Mesodermal cell (in vitro differentiated cells): ENCODE data around the gene KCTD6.
A peak's percentile ranks its signal among the peaks of the same experiment; 100 is the strongest.

ENCODE experiments used
- H3K27ac ChIP-seq: 2 replicates; pipeline ENCODE4 v1.7.0; 2013; ENCODE audit warnings: mild to moderate bottlenecking, low read depth, low read length, moderate library complexity; ENCODE audit not compliant: severe bottlenecking
- H3K36me3 ChIP-seq: 2 replicates; pipeline ENCODE4 v1.7.1; 2013; ENCODE audit warnings: mild to moderate bottlenecking, low read length, moderate library complexity; ENCODE audit not compliant: control insufficient read depth, insufficient read depth
- H3K4me1 ChIP-seq: one replicate; pipeline ENCODE4 v1.7.1; 2013; ENCODE audit warnings: mild to moderate bottlenecking, low read length; ENCODE audit not compliant: insufficient read depth, control insufficient read depth, poor library complexity, severe bottlenecking
- H3K4me3 ChIP-seq: 2 replicates; pipeline ENCODE4 v1.7.0; 2013; ENCODE audit warnings: low read length, control low read depth, mild to moderate bottlenecking; ENCODE audit not compliant: insufficient read depth, poor library complexity, severe bottlenecking; ENCODE audit errors: extremely low read depth
- H3K9me3 ChIP-seq: 2 replicates; pipeline ENCODE4 v1.7.1; 2013; ENCODE audit warnings: mild to moderate bottlenecking, low read length, moderate library complexity; ENCODE audit not compliant: control insufficient read depth
- WGBS, 2 experiments: methylation state at CpG; one replicate each; pipeline ENCODE4 v1.1.5; 2013; ENCODE audit warnings: missing lambda C conversion rate in 2 of 2; ENCODE audit not compliant: insufficient coverage in 2 of 2; 5-methylcytosine and 5-hydroxymethylcytosine counted together

KCTD6 gene

DNA sequence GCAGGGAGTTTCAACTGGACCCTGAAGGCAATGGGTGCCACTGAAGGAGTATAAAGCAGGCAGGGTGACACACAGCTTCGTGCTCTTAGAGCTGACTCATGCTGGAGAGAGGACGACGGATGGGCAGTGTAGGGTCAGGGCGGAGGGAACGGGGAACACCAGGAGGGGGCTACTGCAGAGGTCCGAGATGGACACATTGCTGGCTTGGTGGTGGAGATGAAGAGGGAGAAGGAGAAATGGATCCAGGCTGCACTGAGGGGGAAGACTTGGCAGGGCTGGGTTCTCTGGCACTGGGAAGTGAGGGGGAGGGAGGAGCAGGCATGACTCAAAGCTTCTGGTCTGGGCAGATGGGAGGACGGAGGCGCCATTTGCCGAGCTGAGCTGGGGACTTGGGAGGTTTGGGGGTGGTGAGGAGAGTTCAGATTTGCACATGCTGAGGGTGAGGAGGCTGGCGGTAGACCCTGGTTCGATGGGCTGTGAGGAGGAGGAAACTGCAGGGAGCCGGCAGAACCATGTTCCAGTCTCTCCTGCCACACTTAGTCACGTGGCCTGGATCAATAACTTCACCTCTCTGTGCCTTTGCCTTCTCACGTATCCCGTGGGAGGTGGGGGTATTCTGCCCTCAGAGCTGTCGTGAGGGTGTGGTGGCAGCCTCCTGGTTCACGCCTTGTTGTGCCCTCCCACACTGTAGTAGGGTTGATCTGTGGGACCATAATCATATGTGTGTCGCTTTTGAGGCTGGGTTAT lies 4.6 kb upstream of the KCTD6 start:
- H3K9me3 ChIP-seq = no peaks in the 10 kb centered on the region
- peaks cover 11% of the 10 kb centered on the region for H3K4me1 ChIP-seq
- WGBS, 2 experiments = 85 to 96% methylated on average over 15 to 16 of the region's 18 CpGs
- no peaks in the 10 kb centered on the region for H3K36me3 ChIP-seq
- H3K27ac ChIP-seq = no peak overlapping the region
- H3K4me3 ChIP-seq = no peak overlapping the region

DNA sequence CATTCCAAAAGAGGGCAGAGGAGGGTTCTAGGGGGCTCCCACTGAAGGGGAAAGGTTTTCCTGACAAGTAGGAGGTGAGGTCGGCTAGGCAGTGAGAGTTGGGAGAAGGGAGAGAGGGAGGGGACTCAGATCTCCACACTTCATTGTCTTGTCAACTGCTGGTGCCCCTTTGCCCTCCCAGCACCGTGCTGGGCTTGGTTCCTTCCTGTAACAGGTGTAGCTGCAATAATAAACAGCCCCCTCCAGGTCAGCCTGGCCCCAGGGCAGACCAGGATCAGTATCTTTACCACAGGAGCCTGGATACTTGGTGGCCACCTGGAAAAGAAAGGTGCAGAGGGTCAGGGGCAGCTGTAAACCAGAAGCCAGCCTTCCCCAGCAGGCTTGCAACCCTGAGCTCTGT lies 2.9 kb upstream of the KCTD6 start:
- 59% methylated on average over 2 of the region's 2 CpGs; no CpG with 5 or more reads in 1 of the 2 experiments for WGBS, 2 experiments
- Histone ChIP-seq H3K27ac (no peak overlapping the region), H3K36me3 (no peaks in the 10 kb centered on the region), H3K4me3 (no peak overlapping the region), H3K9me3 (no peaks in the 10 kb centered on the region), H3K4me1 (peaks cover 21% of the 10 kb centered on the region)

DNA sequence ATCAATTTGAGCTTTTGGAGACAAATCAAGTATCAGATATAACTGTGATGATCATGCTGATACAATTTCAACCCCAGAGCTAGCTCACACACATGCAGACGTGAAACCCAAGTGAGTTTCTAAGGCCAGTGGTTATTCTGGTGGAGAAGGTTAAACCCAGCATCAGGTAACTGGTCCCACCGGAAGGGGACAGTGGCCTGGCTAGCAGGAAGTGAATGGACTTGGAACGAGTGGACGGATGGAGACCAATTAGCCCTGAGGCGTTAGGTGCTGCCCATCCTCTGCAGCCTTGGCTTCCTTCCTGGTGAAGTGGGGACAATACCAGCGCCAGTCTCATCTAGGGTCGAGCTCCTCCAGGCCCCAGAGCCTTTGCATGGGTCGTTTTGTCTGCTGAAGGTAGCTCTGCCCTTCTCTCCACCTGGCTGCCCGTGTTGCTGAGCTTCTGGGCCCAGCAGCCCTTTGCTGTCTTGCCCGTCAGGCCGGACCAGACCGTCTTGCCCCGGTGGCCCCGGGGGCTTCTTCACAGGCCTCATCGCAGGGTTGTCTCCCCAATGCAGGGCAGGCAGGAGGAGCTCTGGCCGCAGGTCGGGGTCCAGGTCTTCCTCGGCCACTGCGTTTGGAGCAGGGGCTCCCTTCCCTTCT lies 915 bp upstream of the KCTD6 start:
- 86 to 89% methylated on average over 14 to 17 of the region's 19 CpGs for WGBS, 2 experiments

DNA sequence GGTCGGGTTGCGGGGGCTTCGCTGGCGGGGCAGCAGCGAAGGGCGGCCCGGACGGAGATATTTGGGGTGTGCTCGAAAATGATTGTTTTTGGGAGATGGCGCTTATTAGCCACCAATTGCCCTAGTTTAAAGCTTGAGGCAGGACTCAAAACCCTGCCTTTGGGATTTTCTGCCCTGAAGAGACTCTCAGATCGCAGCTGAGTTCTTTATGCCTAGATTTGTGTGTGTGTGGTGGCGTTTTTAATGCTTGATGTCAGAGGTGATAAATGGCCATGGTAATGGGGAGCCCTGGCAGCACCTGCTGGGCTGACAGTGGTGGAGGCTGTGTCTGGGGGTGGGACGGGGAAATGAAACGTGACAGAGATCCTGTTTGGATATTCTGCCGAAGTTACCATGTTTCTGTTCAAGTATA lies 604 bp downstream of the KCTD6 start:
- H3K4me3 ChIP-seq = peak overlapping the region; percentile 71
- peaks cover 41% of the 10 kb centered on the region for H3K4me1 ChIP-seq
- no peaks in the 10 kb centered on the region for H3K9me3 ChIP-seq
- WGBS, 2 experiments = 1 to 3% methylated on average over 9 to 10 of the region's 15 CpGs
- H3K27ac ChIP-seq = peak overlapping the region; percentile 45
- H3K36me3 ChIP-seq = no peaks in the 10 kb centered on the region

More for the DNA sequence above, 915 bp upstream of the KCTD6 start:
- H3K4me3 ChIP-seq = peak overlapping the region; percentile 14
- H3K27ac ChIP-seq = peak overlapping the region; percentile 23
- H3K9me3 ChIP-seq = no peaks in the 10 kb centered on the region
- no peaks in the 10 kb centered on the region for H3K36me3 ChIP-seq
- H3K4me1 ChIP-seq = peaks cover 32% of the 10 kb centered on the region

DNA sequence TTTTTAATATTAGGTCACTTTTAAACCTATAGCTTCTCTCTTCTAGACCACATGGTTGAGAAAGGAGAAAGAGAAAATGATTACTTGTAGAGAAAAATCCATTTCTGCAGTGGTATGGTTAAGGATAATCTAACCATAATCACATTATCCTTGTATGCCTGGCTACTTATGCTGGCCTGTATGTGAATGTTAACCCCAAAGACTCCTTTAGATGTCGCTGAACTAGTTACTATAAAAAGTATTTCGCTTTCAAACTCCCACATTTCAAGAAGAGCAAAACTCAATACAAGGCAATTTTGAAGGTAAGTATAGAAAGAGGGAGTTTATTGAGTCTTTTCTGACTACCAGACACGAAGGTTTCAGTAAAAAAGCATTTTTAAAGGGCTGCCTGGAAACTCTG lies 2.2 kb downstream of the KCTD6 start:
- WGBS, 2 experiments = 43% methylated on average over 1 of the region's 3 CpGs; no CpG with 5 or more reads in 1 of the 2 experiments
- Histone ChIP-seq H3K9me3 (no peaks in the 10 kb centered on the region), H3K4me1 (peaks cover 43% of the 10 kb centered on the region), H3K4me3 (no peak overlapping the region), H3K27ac (no peak overlapping the region), H3K36me3 (peaks cover 3% of the 10 kb centered on the region)

DNA sequence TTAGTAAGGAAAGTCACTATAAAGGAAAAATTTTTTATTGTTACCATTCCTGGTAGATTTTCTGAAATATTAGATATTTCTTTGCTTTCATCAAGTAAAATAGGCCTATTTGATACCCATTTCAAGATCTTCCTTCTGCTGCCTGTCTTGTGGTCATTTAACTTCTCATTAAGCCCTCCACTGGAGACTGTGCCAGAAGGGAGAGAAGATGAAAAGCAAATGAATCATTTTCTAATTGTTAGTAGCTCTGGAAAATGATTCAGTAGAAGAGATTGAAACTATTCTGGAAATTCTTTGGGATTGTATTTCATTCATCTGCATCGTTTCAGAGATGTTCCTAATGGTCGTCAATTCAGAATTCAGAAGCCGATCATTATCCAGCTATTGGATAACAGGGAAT lies 3.2 kb downstream of the KCTD6 start:
- H3K4me3 ChIP-seq = no peak overlapping the region
- peaks cover 43% of the 10 kb centered on the region for H3K4me1 ChIP-seq
- WGBS, 2 experiments = 67 to 93% methylated on average over 1 to 3 of the region's 3 CpGs
- no peaks in the 10 kb centered on the region for H3K9me3 ChIP-seq
- H3K36me3 ChIP-seq = peaks cover 13% of the 10 kb centered on the region
- peak overlapping the region; percentile 79 for H3K27ac ChIP-seq

DNA sequence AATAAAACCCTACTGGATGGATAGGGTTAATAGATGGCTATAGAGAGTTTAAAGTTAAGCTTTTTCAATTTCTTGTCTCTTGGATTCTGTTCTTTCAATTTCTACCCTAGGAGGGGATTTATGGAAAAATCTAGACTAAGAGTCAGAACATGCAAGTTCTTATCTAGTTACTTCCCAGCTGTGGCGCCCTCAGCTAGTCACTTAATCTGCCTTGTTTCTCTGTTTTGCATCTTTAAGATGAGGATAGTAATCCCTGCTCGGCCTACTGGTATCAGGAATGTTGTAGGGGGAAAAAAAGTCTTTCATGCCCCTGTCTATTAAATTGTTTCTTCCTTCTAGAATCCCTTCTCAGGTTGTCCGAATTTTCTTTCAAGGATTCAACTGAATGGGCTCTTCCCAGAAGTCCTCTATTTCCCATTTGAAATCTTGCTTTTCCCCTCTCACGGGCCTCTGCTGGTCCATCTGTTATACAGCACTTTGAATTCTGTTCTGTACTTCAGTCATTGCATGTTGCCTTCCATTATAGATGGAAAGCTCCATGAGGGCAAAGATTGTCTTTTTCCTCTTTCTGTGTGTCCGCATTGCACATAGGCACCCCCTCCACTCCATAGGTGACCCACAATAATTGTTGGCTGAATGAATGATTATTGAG lies 4.4 kb downstream of the KCTD6 start:
- H3K36me3 ChIP-seq = peaks cover 25% of the 10 kb centered on the region
- peak overlapping the region; percentile 79 for H3K27ac ChIP-seq
- 21 to 42% methylated on average over 2 of the region's 5 CpGs for WGBS, 2 experiments
- H3K9me3 ChIP-seq = no peaks in the 10 kb centered on the region
- peaks cover 38% of the 10 kb centered on the region for H3K4me1 ChIP-seq
- no peak overlapping the region for H3K4me3 ChIP-seq

DNA sequence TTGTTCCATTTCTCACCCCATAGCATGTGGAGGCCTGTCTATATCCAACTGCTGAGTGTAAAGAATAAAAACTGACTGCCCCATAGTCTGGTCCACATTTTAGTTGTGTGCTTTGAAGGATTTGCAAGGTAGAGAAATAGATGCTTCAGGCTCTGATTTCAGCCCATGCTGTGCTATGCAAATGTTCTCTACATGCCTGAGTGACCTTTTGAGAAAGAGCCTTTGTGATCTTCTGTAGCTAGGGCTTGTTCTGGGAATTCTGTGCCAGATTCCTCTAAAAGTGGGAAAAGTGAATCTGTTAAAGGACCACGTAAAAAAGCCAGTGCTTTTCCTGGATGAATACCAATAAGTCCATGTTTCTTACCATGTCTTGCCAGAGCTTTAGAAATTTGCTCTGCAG lies 5.2 kb downstream of the KCTD6 start:
- Histone ChIP-seq H3K4me3 (no peak overlapping the region), H3K9me3 (no peaks in the 10 kb centered on the region), H3K36me3 (peaks cover 30% of the 10 kb centered on the region), H3K4me1 (peaks cover 38% of the 10 kb centered on the region), H3K27ac (peak overlapping the region; percentile 77)
- 0% methylated on average over 1 of the region's 1 CpG for WGBS, 2 experiments

DNA sequence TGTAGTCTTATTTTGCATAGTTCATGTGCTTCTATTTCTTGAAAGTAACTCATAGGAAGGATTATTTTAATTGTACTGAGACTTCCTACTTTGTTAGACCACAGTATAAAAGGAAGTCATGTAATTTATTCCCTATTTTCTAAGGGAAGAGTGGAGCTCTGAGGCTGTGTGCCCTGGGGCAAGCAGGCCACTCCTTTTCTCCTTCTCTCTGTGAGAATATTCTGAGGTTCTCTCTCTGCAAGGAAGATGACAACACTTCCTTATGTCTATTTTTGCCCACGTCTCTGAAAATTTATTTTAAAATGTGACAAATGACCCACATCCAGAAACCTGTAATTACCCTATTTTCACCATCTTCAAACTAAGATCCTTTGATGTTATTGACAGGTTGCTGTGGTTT lies 11.0 kb downstream of the KCTD6 start:
- Histone ChIP-seq H3K36me3 (peaks cover 37% of the 10 kb centered on the region), H3K27ac (no peak overlapping the region), H3K9me3 (no peaks in the 10 kb centered on the region), H3K4me3 (no peak overlapping the region), H3K4me1 (no peaks in the 10 kb centered on the region)
- no CpG with 5 or more reads among the region's 1 CpG for WGBS, 2 experiments

DNA sequence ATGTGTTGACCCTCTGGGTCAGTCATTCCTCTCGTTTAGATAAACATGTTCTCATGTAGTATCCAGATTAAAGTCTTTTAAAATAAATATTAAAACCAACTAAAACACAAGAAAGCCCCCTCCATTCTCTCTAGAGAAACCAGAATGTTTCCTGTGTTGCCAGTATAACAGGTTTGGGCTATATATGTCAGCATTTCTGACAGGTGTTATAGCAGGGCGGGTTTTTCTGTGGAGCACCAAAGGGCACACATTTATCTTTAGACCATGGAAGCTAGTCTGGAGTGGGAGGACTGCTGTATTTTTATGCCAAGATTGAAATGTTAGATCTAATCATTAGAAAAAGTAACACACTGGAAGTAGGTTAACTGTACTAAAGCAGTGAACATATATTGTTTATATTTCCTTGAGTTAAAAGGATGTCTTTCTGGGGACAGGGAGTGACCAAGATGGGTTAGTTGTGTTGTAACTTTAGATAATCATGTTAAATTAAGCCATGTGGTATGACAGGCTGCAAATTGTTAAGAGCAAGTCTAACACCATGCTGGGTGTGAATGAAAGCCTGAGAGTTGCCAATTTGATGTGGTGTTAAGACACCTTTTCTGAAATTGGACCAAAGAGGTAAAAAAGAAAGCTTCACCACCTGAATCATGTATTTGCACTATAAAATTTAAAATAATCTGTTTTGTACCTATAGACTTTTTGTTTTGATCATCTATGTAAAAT lies 15.6 kb downstream of the KCTD6 start:
- no CpG with 5 or more reads among the region's 2 CpGs for WGBS, 2 experiments
- H3K9me3 ChIP-seq = no peaks in the 10 kb centered on the region
- peaks cover 4% of the 10 kb centered on the region for H3K36me3 ChIP-seq
- H3K4me1 ChIP-seq = no peaks in the 10 kb centered on the region
- no peak overlapping the region for H3K27ac ChIP-seq
- no peak overlapping the region for H3K4me3 ChIP-seq
